SKM-1 treated with dmso at 0.1 percent for 144 hours (cell line): ENCODE results near the gene PARD3B.

ENCODE experiments used
- DNase-seq: peaks from one replicate; lab custom pipeline; 2025; ENCODE audit not compliant: unreplicated experiment; lab: John Stamatoyannopoulos, UW

Gene PARD3B

GRCh38 chr2:205570648-205571047 is 1025.4 kb downstream of the PARD3B start:
- DNase-seq, result no peak

GRCh38 chr2:205571360-205571959 is 1026.2 kb downstream of the PARD3B start:
- DNase-seq, result no peak

GRCh38 chr2:205574001-205574400 is 1028.7 kb downstream of the PARD3B start:
- DNase-seq, result no peak

- DNase-seq, result no peak
These were observed 1034.1 kb downstream of the PARD3B start for GRCh38 chr2:205579335-205579734.

- no peak for DNase-seq
These were observed 1035.1 kb downstream of the PARD3B start for GRCh38 chr2:205580212-205580987.

GRCh38 chr2:205582366-205582765 is 1037.1 kb downstream of the PARD3B start:
- DNase-seq, result no peak

GRCh38 chr2:205585449-205586383 is 1040.4 kb downstream of the PARD3B start:
- no peak for DNase-seq

- no peak for DNase-seq
These were observed 1041.4 kb downstream of the PARD3B start for GRCh38 chr2:205586626-205587025.

GRCh38 chr2:205589479-205589878 is 1044.2 kb downstream of the PARD3B start:
- DNase-seq, result no peak

- no peak for DNase-seq
These were observed 1045.5 kb downstream of the PARD3B start for GRCh38 chr2:205590759-205591158.

- no peak for DNase-seq
These were observed 1048.6 kb downstream of the PARD3B start for GRCh38 chr2:205593891-205594290.

- DNase-seq, result no peak
These were observed 1051.3 kb downstream of the PARD3B start for GRCh38 chr2:205596581-205596980.

GRCh38 chr2:205605638-205606304 is 1060.5 kb downstream of the PARD3B start:
- DNase-seq, result no peak

GRCh38 chr2:205607146-205607545 is 1061.9 kb downstream of the PARD3B start:
- no peak for DNase-seq

GRCh38 chr2:205609113-205609512 is 1063.8 kb downstream of the PARD3B start:
- DNase-seq, result no peak

GRCh38 chr2:205610437-205610836 is 1065.2 kb downstream of the PARD3B start:
- no peak for DNase-seq

GRCh38 chr2:205612636-205613035 is 1067.4 kb downstream of the PARD3B start:
- DNase-seq, result no peak

GRCh38 chr2:205613970-205614559 is 1068.8 kb downstream of the PARD3B start:
- DNase-seq, result no peak

- no peak for DNase-seq
These were observed 1069.7 kb downstream of the PARD3B start for GRCh38 chr2:205614965-205615364.

- no peak for DNase-seq
These were observed 1072.6 kb downstream of the PARD3B start for GRCh38 chr2:205617905-205618304.

- no peak for DNase-seq
These were observed 1074.3 kb downstream of the PARD3B start for GRCh38 chr2:205619600-205619999.
